ENCODE results near the gene SELENOV.
"Not testable (repeated sequence)": the region's sequence is repeated elsewhere in the genome, so short reads cannot be mapped to it uniquely, and the experiment has no call there.

The SELENOV gene

GRCh38 chr19:39514840-39515550 lies at the start of gene SELENOV:
Gene SELENOV (plus strand): TSS chr19:39515139. CDS start chr19:39515213, 74 bp downstream.
- peak; percentile 61 for DNase-seq

GRCh38 chr19:39465956-39466747 lies 48.8 kb upstream of the SELENOV start:
- DNase-seq, result no peak

- DNase-seq, result no peak
These were observed 47.0 kb upstream of the SELENOV start for GRCh38 chr19:39467941-39468340.

GRCh38 chr19:39469036-39469435 lies 45.9 kb upstream of the SELENOV start:
- DNase-seq, result no peak

- no peak for DNase-seq
These were observed 45.4 kb upstream of the SELENOV start for GRCh38 chr19:39469567-39469966.

- no peak for DNase-seq
These were observed 44.1 kb upstream of the SELENOV start for GRCh38 chr19:39470724-39471339.

- DNase-seq, result no peak
These were observed 43.0 kb upstream of the SELENOV start for GRCh38 chr19:39471756-39472536.

- no peak for DNase-seq
These were observed 42.0 kb upstream of the SELENOV start for GRCh38 chr19:39472746-39473442.

- no peak for DNase-seq
These were observed 41.4 kb upstream of the SELENOV start for GRCh38 chr19:39473443-39473960.

GRCh38 chr19:39474139-39474620 lies 40.8 kb upstream of the SELENOV start:
- DNase-seq, result peak; percentile 16

GRCh38 chr19:39475748-39476147 lies 39.2 kb upstream of the SELENOV start:
- no peak for DNase-seq

- DNase-seq, result not testable (repeated sequence)
These were observed 35.6 kb upstream of the SELENOV start for GRCh38 chr19:39479319-39479801.

GRCh38 chr19:39479916-39480315 lies 35.0 kb upstream of the SELENOV start:
- DNase-seq, result no peak

GRCh38 chr19:39480337-39481228 lies 34.4 kb upstream of the SELENOV start, which contains the start of gene TIMM50:
Gene TIMM50 (plus strand): TSS chr19:39480838. CDS start chr19:39480854, 16 bp downstream.
- DNase-seq, result peak; percentile 95

- DNase-seq, result no peak
These were observed 33.8 kb upstream of the SELENOV start for GRCh38 chr19:39481229-39481545.

GRCh38 chr19:39481676-39482075 lies 33.3 kb upstream of the SELENOV start:
- no peak for DNase-seq

- DNase-seq, result peak; percentile 7
These were observed 31.8 kb upstream of the SELENOV start for GRCh38 chr19:39483141-39483540.

GRCh38 chr19:39489756-39490155 lies 25.2 kb upstream of the SELENOV start:
- no peak for DNase-seq

- no peak for DNase-seq
These were observed 22.7 kb upstream of the SELENOV start for GRCh38 chr19:39492225-39492624.

- no peak for DNase-seq
These were observed 22.2 kb upstream of the SELENOV start for GRCh38 chr19:39492788-39493187.

GRCh38 chr19:39494661-39495060 lies 20.3 kb upstream of the SELENOV start:
- DNase-seq, result peak; percentile 6

Data from NCI-H2171 treated with DMSO at 0.1 percent for 48 hours (cell line).